OCI-LY1 (cell line): Measurements from ENCODE around the gene TSC22D1.

Source experiments
- CTCF ChIP-seq: fragments of 200-600 bp; sonication (generic), shearing (Covaris generic); IDR thresholded peaks from 2 replicates; pipeline ENCODE4 v1.5.1; 2017; ENCODE audit warnings: mild to moderate bottlenecking, antibody characterized with exemption, low read length, moderate library complexity, mixed read lengths
- EZH2 ChIP-seq: fragments of 200-600 bp; sonication (generic), shearing (Covaris generic); IDR thresholded peaks from 2 replicates; pipeline ENCODE4 v1.8.0; 2017; ENCODE audit warnings: borderline replicate concordance, mixed run types, mild to moderate bottlenecking, antibody characterized with exemption, low read length, moderate library complexity, mixed read lengths

GRCh38 chr13:44507639-44508038 is 68.5 kb downstream of the TSC22D1 start:
- TF ChIP-seq CTCF: no peak
- TF ChIP-seq EZH2: no peak
